DMS 273 (cell line): ENCODE data around the gene CHRDL2.

Experiments
- DNase-seq: peaks from one replicate; lab custom pipeline; 2025; ENCODE audit not compliant: unreplicated experiment; lab: John Stamatoyannopoulos, UW

CHRDL2 gene

GRCh38 chr11:74686792-74687191, 44.4 kb downstream of the CHRDL2 start:
- DNase-seq: no peak

GRCh38 chr11:74685905-74686304, 45.3 kb downstream of the CHRDL2 start:
- DNase-seq: no peak

- DNase-seq: no peak
These were observed 45.9 kb downstream of the CHRDL2 start for GRCh38 chr11:74685338-74685737.

GRCh38 chr11:74684661-74685060, 46.6 kb downstream of the CHRDL2 start:
- no peak for DNase-seq

- no peak for DNase-seq
These were observed 47.2 kb downstream of the CHRDL2 start for GRCh38 chr11:74683941-74684481.

- DNase-seq: no peak
These were observed 47.9 kb downstream of the CHRDL2 start for GRCh38 chr11:74683279-74683871.

GRCh38 chr11:74682731-74683278, 48.4 kb downstream of the CHRDL2 start:
- no peak for DNase-seq

GRCh38 chr11:74681686-74682651, 49.3 kb downstream of the CHRDL2 start:
- no peak for DNase-seq

- no peak for DNase-seq
These were observed 50.3 kb downstream of the CHRDL2 start for GRCh38 chr11:74680703-74681531.

GRCh38 chr11:74680035-74680671, 51.1 kb downstream of the CHRDL2 start:
- DNase-seq: no peak

GRCh38 chr11:74679513-74679865, 51.7 kb downstream of the CHRDL2 start:
- DNase-seq: no peak

- DNase-seq: no peak
These were observed 52.4 kb downstream of the CHRDL2 start for GRCh38 chr11:74678591-74679512.

GRCh38 chr11:74678041-74678440, 53.2 kb downstream of the CHRDL2 start:
- no peak for DNase-seq

GRCh38 chr11:74677131-74677530, 54.1 kb downstream of the CHRDL2 start:
- DNase-seq: no peak

- DNase-seq: no peak
These were observed 54.6 kb downstream of the CHRDL2 start for GRCh38 chr11:74676596-74676995.

GRCh38 chr11:74675761-74676160, 55.5 kb downstream of the CHRDL2 start:
- no peak for DNase-seq

GRCh38 chr11:74673693-74674360, 57.4 kb downstream of the CHRDL2 start:
- no peak for DNase-seq

GRCh38 chr11:74672956-74673692, 58.1 kb downstream of the CHRDL2 start:
- DNase-seq: peak; percentile 73
